Epidermal melanocyte (primary cell): ENCODE results near the gene SEZ6.

Experiments
- DNase-seq: peaks from one replicate; pipeline ENCODE4 v3.0.0; 2011; ENCODE audit warnings: low spot score; ENCODE audit not compliant: insufficient read length

The SEZ6 gene

DNA sequence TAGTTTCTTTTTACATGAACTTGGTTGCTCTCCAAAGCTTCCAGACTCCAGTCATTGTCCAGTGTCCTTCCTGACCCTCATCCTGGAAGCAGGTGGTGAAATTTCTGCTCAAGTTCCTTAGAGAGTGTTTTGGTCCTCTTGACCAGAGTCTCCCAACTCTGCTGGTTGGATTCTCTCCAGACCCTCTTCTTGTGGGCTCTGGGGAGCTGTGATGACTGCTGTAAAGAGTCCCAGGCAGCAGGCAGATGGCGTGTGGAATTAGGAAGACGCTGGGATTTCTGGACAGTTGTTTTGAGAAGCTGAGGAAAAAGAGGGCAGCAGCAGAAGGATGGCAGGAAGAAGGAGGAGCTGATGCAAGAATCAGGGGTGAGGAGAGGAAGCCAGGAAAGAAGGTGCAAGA is 1.6 kb upstream of the SEZ6 start:
- DNase-seq: no peak

DNA sequence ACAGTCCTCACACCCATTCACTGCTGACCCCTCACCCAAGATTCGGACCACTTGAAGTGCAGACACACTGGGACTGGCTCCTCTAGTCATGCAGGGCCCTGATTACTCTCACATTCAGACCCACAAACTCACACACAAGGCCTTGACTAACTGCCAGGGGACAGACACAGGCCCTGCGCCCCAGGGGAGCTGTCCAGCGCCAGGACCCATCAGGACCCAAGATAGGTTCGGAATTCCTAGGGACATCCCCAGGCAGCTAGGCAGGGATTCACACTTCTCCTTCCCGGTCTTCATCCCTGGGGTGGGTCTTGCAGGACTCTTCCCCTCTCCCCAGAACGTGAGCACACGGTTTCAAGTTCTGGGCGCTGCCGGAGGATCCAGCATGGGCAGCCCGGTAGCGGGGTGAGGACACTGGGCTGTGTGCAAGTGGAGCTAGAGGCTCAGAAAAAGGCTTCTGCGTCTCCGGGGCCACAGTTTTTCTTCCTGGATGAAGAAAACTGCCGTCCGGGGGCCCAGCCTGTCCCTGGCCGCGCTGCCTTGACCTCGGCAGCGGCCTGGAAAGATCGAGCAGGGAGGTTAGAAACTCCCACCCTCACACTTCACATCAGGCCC is 1.6 kb downstream of the SEZ6 start:
- DNase-seq: no peak

DNA sequence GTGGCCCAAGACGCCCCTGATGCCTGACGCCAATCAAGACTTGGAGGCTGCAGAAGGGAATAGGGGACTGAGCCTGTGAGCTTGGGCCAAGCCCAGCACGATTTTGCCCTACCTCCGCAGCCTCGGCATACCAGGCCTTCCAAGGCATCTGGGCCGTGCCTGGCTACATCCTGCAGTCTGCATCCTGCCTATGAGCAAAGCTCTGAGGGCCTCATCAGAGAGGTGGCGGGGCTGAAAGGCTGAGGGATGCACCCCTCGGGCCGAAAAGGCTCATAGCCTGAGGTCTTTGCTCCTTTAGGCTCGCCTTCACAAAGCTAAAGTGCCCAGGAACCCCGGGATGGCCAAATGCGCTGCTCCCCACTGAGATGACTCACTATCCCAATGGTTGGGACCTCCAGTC is 2.5 kb downstream of the SEZ6 start:
- DNase-seq: no peak

- DNase-seq: no peak
Observed at GRCh38 chr17:29002811-29003210, 3.0 kb downstream of the SEZ6 start.

GRCh38 chr17:29000973-29001372 is 4.9 kb downstream of the SEZ6 start:
- no peak for DNase-seq

DNA sequence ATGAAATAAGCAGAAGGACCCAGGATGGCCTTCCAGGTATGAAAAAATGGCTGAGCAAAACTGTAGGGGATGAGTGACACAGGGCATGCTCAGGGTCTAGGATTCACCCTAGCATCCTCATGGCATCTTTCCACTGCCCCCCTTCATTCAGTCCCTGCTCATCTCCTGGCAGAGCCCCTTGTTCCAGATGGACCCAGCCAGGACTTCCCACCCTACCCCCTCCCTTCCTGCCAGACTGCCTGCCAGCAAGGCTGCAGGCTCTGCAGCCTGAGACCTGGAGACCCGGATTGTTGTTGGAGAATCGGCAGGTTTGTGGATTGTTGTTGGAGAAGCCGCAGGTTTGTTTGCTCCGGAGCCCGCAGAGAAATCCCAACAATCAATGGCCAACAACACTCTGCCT is 6.6 kb downstream of the SEZ6 start:
- no peak for DNase-seq

GRCh38 chr17:28997806-28998205 is 8.0 kb downstream of the SEZ6 start:
- DNase-seq: no peak

- no peak for DNase-seq
Observed at GRCh38 chr17:28996554-28997096, 9.2 kb downstream of the SEZ6 start.

GRCh38 chr17:28993645-28994426 is 12.0 kb downstream of the SEZ6 start:
- DNase-seq: no peak

DNA sequence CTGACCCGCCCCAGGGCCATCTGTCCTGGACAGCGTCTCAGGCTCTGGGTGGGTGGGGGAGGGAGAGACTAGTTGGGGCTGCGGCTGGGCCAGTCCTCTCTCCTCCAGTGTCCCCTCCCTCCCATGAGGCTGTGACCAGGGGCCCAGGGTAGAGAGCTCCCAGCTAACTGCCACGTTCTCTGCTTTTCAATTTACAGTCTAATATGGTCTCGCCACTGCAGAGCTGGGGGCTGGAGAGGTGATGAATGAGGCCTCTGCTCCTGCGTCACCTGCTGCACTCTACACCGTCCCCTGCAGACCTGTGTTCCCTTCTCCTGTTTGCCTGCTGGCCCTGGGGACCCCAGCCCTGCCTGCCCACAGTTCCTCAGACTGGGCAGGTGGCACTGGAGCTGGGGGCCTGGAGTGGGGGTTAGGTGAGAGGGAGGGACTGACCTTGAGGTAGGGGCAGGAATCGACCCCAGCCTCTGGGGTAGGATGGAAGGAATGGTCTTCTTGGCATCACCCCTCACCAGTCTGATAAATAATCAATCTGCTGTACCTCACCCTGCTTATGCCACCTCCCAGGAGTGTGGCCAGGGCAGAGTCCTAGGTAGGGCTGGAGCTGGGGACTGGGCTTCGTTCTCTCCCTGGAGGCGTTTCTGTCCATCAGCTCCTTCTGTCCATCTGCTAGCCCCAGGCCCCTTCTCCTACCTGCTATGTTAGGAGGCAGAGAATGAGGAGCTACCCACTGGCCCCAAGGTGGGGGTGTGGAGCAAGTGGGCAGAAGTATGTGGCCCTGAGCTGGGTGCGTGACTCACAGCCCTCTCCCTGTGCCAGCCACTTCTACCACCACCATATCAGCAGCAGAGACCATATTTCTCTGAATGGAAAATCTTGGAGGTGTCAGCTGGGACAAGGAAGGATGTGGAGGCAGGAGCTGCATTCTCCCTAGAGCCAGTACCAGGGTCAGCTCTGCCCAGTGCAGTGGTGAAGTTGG is 12.9 kb downstream of the SEZ6 start:
- DNase-seq: no peak

DNA sequence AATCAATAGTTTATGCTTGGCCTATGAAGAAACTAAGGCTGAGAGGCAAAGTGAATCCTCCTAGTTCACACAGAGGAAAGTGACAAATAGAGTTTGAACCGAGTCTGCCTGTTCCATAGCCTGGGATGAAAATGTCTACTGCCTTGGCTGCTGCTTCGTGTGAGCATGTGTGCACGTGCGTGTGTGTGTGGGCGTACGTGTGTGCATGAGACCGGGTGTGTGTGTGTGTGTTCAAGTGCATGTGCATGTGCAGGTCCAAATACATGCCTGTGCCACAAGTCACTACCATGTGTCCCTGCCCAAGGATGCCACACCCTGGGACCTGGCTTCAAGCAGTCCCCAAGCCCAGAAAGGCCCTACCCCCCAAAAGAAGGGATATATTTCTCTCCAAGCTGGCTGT is 13.6 kb downstream of the SEZ6 start:
- DNase-seq: no peak

DNA sequence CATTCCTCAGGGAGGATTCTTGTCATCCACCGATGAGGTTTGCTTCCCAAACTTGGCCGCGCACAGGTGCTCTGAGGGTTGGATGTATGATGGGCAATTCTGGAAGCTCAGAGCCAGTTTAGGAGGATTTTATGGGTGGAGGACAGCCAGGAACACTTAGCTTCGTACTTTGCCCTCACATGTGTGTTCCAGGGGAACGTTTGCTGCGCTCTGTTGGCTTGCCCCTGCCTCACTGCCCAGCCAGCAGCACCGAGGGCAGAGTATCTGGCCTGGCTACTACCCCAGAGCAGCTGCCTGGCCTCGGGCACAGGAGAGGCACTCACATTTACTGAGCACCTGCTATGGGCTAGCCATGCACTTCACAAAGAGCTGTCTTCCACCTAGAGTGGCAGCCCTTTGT is 14.1 kb downstream of the SEZ6 start:
- DNase-seq: no peak

GRCh38 chr17:28989028-28989427 is 16.8 kb downstream of the SEZ6 start:
- no peak for DNase-seq

DNA sequence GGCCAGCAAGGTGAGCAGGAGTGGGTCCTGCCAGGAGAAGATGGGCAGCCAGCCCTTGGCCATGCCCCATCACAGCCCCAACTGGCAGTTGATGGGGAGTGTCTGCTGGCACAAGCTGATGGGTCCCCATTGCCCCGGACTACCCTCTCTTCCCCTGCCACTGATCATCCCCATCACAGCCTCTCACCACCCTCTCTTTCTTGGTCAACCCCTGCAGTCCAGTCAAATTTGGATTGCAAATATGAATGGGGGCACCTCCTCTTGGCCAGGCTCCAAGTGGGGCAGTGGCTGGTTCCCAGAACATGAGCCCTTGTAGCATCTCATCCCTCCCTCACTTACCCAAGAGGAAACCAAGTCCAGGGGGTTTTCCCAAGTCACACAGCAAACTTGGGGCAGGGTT is 17.4 kb downstream of the SEZ6 start:
- no peak for DNase-seq

DNA sequence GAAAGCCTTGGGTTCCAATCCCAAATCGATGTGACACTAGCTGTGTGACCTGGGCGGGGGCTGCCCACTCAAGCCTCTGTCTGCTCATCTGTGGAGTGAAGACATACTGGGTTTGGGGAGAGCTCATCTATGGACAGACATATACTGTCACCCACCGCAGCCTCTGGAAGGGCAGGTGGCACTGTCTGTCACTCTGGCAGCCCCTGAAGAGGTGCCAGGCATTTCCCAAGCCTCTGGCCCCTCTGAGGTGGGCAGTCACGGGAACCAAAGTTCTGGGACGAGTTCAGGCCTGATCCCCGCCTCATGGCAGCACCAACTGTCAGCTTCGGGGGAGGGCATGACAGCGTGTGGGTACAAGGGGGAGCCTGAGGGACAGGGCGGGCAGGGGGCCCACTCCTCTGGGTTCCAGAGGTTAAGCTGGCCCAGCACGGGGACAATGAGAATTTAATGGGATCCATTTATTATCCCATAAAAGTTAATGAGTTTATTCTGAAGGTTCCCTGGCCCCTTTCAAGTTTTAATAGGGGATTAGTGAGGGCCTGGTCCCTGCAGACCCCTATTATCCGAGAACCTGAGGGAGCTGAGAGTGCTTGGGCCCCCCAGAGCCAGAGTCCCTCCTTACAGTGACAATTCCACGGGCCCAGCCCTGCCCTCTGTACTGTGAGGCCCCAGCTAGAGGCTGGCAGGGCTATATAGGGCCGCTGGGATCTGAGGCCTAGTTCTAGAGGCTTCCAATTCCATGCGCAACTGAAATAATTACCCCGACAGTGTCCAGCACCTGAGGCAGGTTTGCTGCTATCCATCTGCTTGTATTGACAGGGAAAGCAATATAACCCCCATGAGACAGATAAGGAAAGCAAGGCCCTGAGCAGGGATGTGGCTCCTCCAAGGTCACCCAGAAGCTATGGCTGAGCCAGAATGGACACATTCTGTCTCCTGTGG is 18.8 kb downstream of the SEZ6 start:
- DNase-seq: no peak

DNA sequence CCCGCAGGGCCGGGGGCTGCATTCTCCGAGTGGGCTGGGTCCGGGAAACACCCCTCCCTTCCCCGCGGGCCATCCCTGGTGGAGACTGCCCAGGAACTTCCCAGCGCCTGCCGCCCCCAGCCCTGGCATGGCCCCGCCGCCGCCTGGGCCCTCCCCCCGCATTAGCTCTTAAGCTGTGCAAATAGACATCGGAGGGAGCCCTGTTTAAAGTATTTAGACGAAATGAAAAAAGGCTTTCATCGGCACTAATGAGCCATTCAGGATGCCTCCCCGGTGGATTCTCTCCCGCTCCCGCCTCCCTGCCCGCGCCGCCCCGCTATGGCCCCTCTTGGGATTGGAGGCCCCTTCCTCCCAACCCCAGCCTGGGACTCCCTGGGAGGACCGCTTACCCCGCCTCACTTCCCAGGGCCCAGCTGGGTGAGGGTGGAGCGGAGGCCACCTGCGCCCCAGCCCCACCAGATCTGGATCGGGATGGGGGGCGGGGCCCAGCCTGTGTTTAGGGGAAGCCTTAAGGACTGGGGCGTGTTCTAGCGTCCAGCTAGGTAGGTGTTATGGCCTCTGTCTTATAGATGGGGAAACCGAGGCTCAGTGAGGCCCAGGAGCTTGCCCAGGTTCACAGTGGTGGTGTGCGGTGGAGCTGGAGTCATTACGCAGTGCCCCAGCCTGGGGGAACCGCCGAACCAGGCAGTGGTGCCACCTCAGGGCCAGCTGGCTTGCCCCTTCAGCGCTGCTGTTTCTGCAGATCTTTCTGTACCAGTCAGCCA is 19.7 kb downstream of the SEZ6 start:
- no peak for DNase-seq

DNA sequence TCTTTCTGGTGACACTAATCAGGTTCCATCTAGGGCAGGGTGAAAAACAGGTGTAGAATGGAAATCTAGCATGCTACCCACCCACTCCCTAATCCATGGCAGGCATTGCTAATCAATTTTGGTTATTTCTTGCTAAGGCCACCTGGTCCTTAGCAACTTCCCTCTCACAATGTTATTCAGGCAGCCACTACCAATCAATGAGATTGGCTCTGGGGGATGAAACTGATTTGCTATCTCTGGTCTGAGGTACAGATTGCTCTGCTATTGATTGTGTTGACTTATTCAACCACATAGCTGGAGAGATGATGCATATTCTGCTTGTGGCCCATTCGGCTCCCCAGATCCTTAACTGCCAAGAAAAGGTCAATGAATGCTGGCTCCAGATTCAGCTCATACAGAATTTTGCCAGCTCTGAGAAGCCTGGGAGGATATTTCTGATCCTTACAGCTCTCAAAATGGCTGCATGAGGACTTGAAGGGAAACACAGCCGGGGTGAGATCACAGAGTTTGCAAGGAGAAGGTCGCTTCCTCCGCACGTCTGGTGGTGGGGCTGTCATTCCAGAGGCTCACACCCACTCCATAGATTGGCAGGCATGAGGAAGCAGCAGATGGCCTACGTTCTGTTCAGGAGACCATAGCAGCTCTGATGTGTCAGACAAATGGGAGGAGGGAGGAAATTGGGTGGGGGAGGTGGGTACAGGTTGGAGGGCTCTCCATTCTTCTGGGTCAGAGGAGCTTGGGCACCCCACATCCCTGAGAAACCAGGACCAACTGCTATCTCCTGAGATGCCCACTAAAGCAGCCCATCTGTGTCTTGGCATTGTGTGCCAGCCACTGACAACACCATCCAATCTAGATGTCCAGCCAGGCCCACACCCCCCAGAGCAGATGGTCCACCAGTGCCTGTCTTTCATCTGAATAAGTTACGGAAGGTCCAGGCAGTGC is 22.3 kb downstream of the SEZ6 start:
- no peak for DNase-seq

- no peak for DNase-seq
Observed at GRCh38 chr17:28982131-28982793, 23.6 kb downstream of the SEZ6 start.
